ENCODE data around the gene GRK6. TPM values are rescaled to one million over a fixed set of nuclear protein-coding genes. Genes with fewer than 3 reads are reported as not detected.

Gene GRK6
- total and polyA plus RNA-seq, 2 experiments from 2014 or later, result 13.0 to 56.8 TPM

- Mint-ChIP-seq H3K27ac (no peak overlapping the region), H3K27me3 (ENCODE audit: insufficient read depth, low read depth, poor library complexity) (peaks cover 16% of the 10 kb centered on the region), H3K9me3 (no peaks in the 10 kb centered on the region; the same call in 2 of the 3 replicates), H3K4me1 (peaks cover 17% of the 10 kb centered on the region), H3K36me3 (ENCODE audit: low read depth) (peaks cover 35% of the 10 kb centered on the region), H3K4me3 (no peak overlapping the region)
- Histone ChIP-seq H3K4me3 (no peak overlapping the region), H3K4me1 (ENCODE audit: insufficient read depth) (peaks cover 13% of the 10 kb centered on the region; the same call in 1 of the 2 replicates), H3K27me3 (ENCODE audit: insufficient read depth) (no peaks in the 10 kb centered on the region), H3K4me2 (no peak overlapping the region), H3F3A (replicated peaks; ENCODE audit: low read depth) (0 out of 2 replicates have a peak, but pooled peaks cover 11% of the 10 kb centered on the region), H3K9me2 (ENCODE audit: insufficient read depth) (no peaks in the 10 kb centered on the region), H3K79me2 (replicated peaks; ENCODE audit: insufficient read depth) (peaks cover 17% of the 10 kb centered on the region), H4K20me1 (replicated peaks; ENCODE audit: insufficient read depth) (peaks cover 11% of the 10 kb centered on the region), H3K27ac (ENCODE audit: low read depth) (no peak overlapping the region), H3K36me3 (ENCODE audit: insufficient read depth) (peaks cover 3% of the 10 kb centered on the region; the same call in 1 of the 2 replicates), H2AFZ (no peak overlapping the region)
- no peak for ATAC-seq
- TF ChIP-seq, protein P1, sequence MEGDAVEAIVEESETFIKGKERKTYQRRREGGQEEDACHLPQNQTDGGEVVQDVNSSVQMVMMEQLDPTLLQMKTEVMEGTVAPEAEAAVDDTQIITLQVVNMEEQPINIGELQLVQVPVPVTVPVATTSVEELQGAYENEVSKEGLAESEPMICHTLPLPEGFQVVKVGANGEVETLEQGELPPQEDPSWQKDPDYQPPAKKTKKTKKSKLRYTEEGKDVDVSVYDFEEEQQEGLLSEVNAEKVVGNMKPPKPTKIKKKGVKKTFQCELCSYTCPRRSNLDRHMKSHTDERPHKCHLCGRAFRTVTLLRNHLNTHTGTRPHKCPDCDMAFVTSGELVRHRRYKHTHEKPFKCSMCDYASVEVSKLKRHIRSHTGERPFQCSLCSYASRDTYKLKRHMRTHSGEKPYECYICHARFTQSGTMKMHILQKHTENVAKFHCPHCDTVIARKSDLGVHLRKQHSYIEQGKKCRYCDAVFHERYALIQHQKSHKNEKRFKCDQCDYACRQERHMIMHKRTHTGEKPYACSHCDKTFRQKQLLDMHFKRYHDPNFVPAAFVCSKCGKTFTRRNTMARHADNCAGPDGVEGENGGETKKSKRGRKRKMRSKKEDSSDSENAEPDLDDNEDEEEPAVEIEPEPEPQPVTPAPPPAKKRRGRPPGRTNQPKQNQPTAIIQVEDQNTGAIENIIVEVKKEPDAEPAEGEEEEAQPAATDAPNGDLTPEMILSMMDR (conservative IDR thresholded peaks at IDR 0.05; ENCODE audit: low read depth in 2 of 2), result no peak
- TF ChIP-seq, protein P2, sequence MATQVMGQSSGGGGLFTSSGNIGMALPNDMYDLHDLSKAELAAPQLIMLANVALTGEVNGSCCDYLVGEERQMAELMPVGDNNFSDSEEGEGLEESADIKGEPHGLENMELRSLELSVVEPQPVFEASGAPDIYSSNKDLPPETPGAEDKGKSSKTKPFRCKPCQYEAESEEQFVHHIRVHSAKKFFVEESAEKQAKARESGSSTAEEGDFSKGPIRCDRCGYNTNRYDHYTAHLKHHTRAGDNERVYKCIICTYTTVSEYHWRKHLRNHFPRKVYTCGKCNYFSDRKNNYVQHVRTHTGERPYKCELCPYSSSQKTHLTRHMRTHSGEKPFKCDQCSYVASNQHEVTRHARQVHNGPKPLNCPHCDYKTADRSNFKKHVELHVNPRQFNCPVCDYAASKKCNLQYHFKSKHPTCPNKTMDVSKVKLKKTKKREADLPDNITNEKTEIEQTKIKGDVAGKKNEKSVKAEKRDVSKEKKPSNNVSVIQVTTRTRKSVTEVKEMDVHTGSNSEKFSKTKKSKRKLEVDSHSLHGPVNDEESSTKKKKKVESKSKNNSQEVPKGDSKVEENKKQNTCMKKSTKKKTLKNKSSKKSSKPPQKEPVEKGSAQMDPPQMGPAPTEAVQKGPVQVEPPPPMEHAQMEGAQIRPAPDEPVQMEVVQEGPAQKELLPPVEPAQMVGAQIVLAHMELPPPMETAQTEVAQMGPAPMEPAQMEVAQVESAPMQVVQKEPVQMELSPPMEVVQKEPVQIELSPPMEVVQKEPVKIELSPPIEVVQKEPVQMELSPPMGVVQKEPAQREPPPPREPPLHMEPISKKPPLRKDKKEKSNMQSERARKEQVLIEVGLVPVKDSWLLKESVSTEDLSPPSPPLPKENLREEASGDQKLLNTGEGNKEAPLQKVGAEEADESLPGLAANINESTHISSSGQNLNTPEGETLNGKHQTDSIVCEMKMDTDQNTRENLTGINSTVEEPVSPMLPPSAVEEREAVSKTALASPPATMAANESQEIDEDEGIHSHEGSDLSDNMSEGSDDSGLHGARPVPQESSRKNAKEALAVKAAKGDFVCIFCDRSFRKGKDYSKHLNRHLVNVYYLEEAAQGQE (IDR thresholded peaks at IDR 0.05; ENCODE audit: unreplicated experiment), result no peak
- TF ChIP-seq, protein P3, sequence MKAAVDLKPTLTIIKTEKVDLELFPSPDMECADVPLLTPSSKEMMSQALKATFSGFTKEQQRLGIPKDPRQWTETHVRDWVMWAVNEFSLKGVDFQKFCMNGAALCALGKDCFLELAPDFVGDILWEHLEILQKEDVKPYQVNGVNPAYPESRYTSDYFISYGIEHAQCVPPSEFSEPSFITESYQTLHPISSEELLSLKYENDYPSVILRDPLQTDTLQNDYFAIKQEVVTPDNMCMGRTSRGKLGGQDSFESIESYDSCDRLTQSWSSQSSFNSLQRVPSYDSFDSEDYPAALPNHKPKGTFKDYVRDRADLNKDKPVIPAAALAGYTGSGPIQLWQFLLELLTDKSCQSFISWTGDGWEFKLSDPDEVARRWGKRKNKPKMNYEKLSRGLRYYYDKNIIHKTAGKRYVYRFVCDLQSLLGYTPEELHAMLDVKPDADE (IDR thresholded peaks at IDR 0.05), result no peak
- TF ChIP-seq CREB1 (CRISPR knock-in tag; IDR thresholded peaks at IDR 0.05; ENCODE audit: low read depth), result no peak
- no peak for TF ChIP-seq JUNB (IDR thresholded peaks at IDR 0.05; ENCODE audit: unreplicated experiment)
- no peak for TF ChIP-seq ZNF462 (CRISPR knock-in tag; IDR thresholded peaks at IDR 0.05)
- no peak for TF ChIP-seq NANOG (IDR thresholded peaks at IDR 0.05; ENCODE audit: borderline replicate concordance)
- no peak for TF ChIP-seq EZH2phosphoT487 (IDR thresholded peaks at IDR 0.05; ENCODE audit: unreplicated experiment)
- no peak for TF ChIP-seq ZNF114 (CRISPR knock-in tag; IDR thresholded peaks at IDR 0.05)
- no peak for TF ChIP-seq STAT1 (IDR thresholded peaks at IDR 0.05; ENCODE audit: unreplicated experiment)
- no peak for TF ChIP-seq ZNF331 (CRISPR knock-in tag; IDR thresholded peaks at IDR 0.05; ENCODE audit: low read depth)
- TF ChIP-seq EZH2 (IDR thresholded peaks at IDR 0.05; ENCODE audit: low read depth, unreplicated experiment), result no peak
- TF ChIP-seq POLR2AphosphoS5 (IDR thresholded peaks at IDR 0.05; ENCODE audit: low read depth), result no peak
- DNase-seq (ENCODE audit: low spot score), result no peak
Measured at GRCh38 chr5:177432143-177432838, 5.8 kb downstream of the GRK6 start.

All from GM23338 (cell line).